HG03066 (cell line): ENCODE results near the gene SLF2.
"Not testable (repeated sequence)": the region's sequence is repeated elsewhere in the genome, so short reads cannot be mapped to it uniquely, and the experiment has no call there.

Source experiments
- ATAC-seq: cut with Tn5 transposase; IDR thresholded peaks from one replicate; pipeline ENCODE4 v1.9.1; 2021; ENCODE audit warnings: low read depth; ENCODE audit not compliant: unreplicated experiment

Gene SLF2

GRCh38 chr10:100945754-100946153, 33.0 kb downstream of the SLF2 start:
- no peak for ATAC-seq

GRCh38 chr10:100948916-100949315, 36.2 kb downstream of the SLF2 start:
- no peak for ATAC-seq

GRCh38 chr10:100960251-100960650, 47.5 kb downstream of the SLF2 start:
- ATAC-seq: no peak

GRCh38 chr10:100962351-100963080, 49.8 kb downstream of the SLF2 start:
- no peak for ATAC-seq

- ATAC-seq: no peak
Observed at GRCh38 chr10:100963826-100964225, 51.1 kb downstream of the SLF2 start.

- no peak for ATAC-seq
Observed at GRCh38 chr10:100965820-100966219, 53.1 kb downstream of the SLF2 start.

- ATAC-seq: no peak
Observed at GRCh38 chr10:100966887-100967286, 54.1 kb downstream of the SLF2 start.

- ATAC-seq: no peak
Observed at GRCh38 chr10:100967332-100967731, 54.6 kb downstream of the SLF2 start.

- no peak for ATAC-seq
Observed at GRCh38 chr10:100968062-100968736, 55.4 kb downstream of the SLF2 start.

- ATAC-seq: no peak
Observed at GRCh38 chr10:100968863-100969186, 56.1 kb downstream of the SLF2 start.

GRCh38 chr10:100969187-100970075, 56.7 kb downstream of the SLF2 start, which contains the start of gene SEMA4G:
TSS of gene SEMA4G (plus strand) at chr10:100969504. CDS start at chr10:100972913, 3,409 bp downstream.
- ATAC-seq: no peak

- ATAC-seq: no peak
Observed at GRCh38 chr10:100970076-100970913, 57.5 kb downstream of the SLF2 start.

GRCh38 chr10:100970914-100971811, 58.4 kb downstream of the SLF2 start:
- ATAC-seq: no peak

GRCh38 chr10:100972115-100972903, 59.5 kb downstream of the SLF2 start:
- ATAC-seq: no peak

- no peak for ATAC-seq
Observed at GRCh38 chr10:100972904-100973535, 60.3 kb downstream of the SLF2 start.

GRCh38 chr10:100975397-100975796, 62.6 kb downstream of the SLF2 start:
- not testable (repeated sequence) for ATAC-seq

- ATAC-seq: no peak
Observed at GRCh38 chr10:100976906-100977305, 64.1 kb downstream of the SLF2 start.

GRCh38 chr10:100977436-100977835, 64.7 kb downstream of the SLF2 start:
- ATAC-seq: no peak
